Superior temporal gyrus (tissue), 1 donor: Measurements from ENCODE around the gene SCIN.
"Not testable (repeated sequence)": the region's sequence is repeated elsewhere in the genome, so short reads cannot be mapped to it uniquely, and the experiment has no call there.

Experiments
- DNase-seq: peaks from one replicate; pipeline ENCODE4 v3.0.0-alpha.2; 2016; ENCODE audit errors: extremely low spot score

SCIN gene

GRCh38 chr7:12686891-12687717 is 116.6 kb downstream of the SCIN start, which contains the start of gene ARL4A:
ARL4A (plus strand) TSS chr7:12687633; CDS start chr7:12688255, 622 bp downstream.
- peak; percentile 99 for DNase-seq

- no peak for DNase-seq
These were observed 117.2 kb downstream of the SCIN start for GRCh38 chr7:12687718-12688171.

- DNase-seq = not testable (repeated sequence)
These were observed 118.1 kb downstream of the SCIN start for GRCh38 chr7:12688485-12689170.

- DNase-seq = no peak
These were observed 118.9 kb downstream of the SCIN start for GRCh38 chr7:12689451-12689850.

- no peak for DNase-seq
These were observed 119.7 kb downstream of the SCIN start for GRCh38 chr7:12690041-12690878.

GRCh38 chr7:12691388-12691787 is 120.9 kb downstream of the SCIN start:
- DNase-seq = not testable (repeated sequence)

- DNase-seq = no peak
These were observed 121.5 kb downstream of the SCIN start for GRCh38 chr7:12692035-12692434.

- DNase-seq = no peak
These were observed 122.1 kb downstream of the SCIN start for GRCh38 chr7:12692479-12693259.

- no peak for DNase-seq
These were observed 124.3 kb downstream of the SCIN start for GRCh38 chr7:12694817-12695216.

GRCh38 chr7:12695965-12696364 is 125.4 kb downstream of the SCIN start:
- no peak for DNase-seq

GRCh38 chr7:12699299-12699698 is 128.8 kb downstream of the SCIN start:
- no peak for DNase-seq

- no peak for DNase-seq
These were observed 130.9 kb downstream of the SCIN start for GRCh38 chr7:12701433-12701832.

- DNase-seq = no peak
These were observed 133.4 kb downstream of the SCIN start for GRCh38 chr7:12703881-12704280.

- DNase-seq = no peak
These were observed 135.4 kb downstream of the SCIN start for GRCh38 chr7:12705878-12706277.

GRCh38 chr7:12706900-12707536 is 136.5 kb downstream of the SCIN start:
- DNase-seq = no peak

- no peak for DNase-seq
These were observed 137.8 kb downstream of the SCIN start for GRCh38 chr7:12708314-12708713.
